Transverse colon (tissue), 4 donors: ENCODE data around the gene IL1R1. TPM values are rescaled to one million over a fixed set of nuclear protein-coding genes. Genes with fewer than 3 reads are reported as not detected.

Source experiments
- DNase-seq: peaks from one replicate; pipeline ENCODE4 v3.0.0-alpha.2; 2019
- H3K27ac ChIP-seq, 4 donors: fragments of 200-600 bp; sonication (generic); 2 replicates each; pipeline ENCODE4 v1.5.1; 2016 to 2018; ENCODE audit warnings: inconsistent platforms in 4 of 4
- H3K27me3 ChIP-seq: fragments of 200-600 bp; sonication (generic); 2 replicates; pipeline ENCODE4 v1.5.1; 2017; ENCODE audit warnings: inconsistent platforms
- H3K36me3 ChIP-seq, 4 donors: fragments of 200-600 bp; sonication (generic); 2 replicates each; pipeline ENCODE4 v1.5.1; 2017 to 2019; ENCODE audit warnings: inconsistent platforms in 4 of 4
- H3K4me1 ChIP-seq, 4 donors: fragments of 200-600 bp; sonication (generic); 2 replicates each; pipeline ENCODE4 v1.5.1; 2017 to 2020; ENCODE audit warnings: inconsistent platforms in 4 of 4
- H3K4me3 ChIP-seq, 4 donors: fragments of 200-600 bp; sonication (generic); 1 replicate in 1 of 4; 2 replicates in 3 of 4; pipeline versions ENCODE4 v1.5.1 to v1.6.1; 2017 to 2019; ENCODE audit warnings: inconsistent platforms in 4 of 4
- H3K9me3 ChIP-seq, 2 donors: fragments of 200-600 bp; sonication (generic); 2 replicates each; pipeline ENCODE4 v1.5.1; 2017 to 2019; ENCODE audit warnings: inconsistent platforms in 2 of 2
- CTCF ChIP-seq, 5 experiments: fragments of 200-600 bp in 3 of 5; fragments of 450-650 bp in 2 of 5; sonication (generic) in 3 of 5; IDR thresholded peaks; 1 replicate in 2 of 5; 2 replicates in 3 of 5; pipeline ENCODE4 v1.5.1; 2016 to 2017; ENCODE audit warnings: antibody characterized with exemption in 5 of 5, inconsistent platforms in 3 of 5, mild to moderate bottlenecking in 2 of 5, moderate library complexity in 1 of 5
- EP300 ChIP-seq: sonication (generic); formaldehyde crosslinking; IDR thresholded peaks from one replicate; pipeline ENCODE4 v1.6.1; 2017; ENCODE audit warnings: antibody characterized with exemption, low read depth
- POLR2A ChIP-seq: fragments of 450-650 bp; IDR thresholded peaks from one replicate; pipeline ENCODE4 v1.6.1; 2016; ENCODE audit warnings: antibody characterized with exemption, mild to moderate bottlenecking, moderate library complexity
- POLR2AphosphoS5 ChIP-seq, 3 donors: sonication (generic); formaldehyde crosslinking; IDR thresholded peaks; one replicate each; pipeline ENCODE4 v1.6.1; 2016; ENCODE audit warnings: antibody characterized with exemption in 3 of 3
- WGBS, 2 donors: methylation state at CpG; one replicate each; pipeline ENCODE4 v1.1.5; 2018; ENCODE audit warnings: low coverage in 1 of 2; 5-methylcytosine and 5-hydroxymethylcytosine counted together
- in situ Hi-C, 4 donors: fragments of 200-750 bp; cut with MboI; loops; one replicate each; pipeline versions ENCODE4 v1.15.0 to v1.15.1; 2017; ENCODE audit warnings: low sequenced_read_pairs in 3 of 4, low pct_ligation_motif_present in 1 of 4, low pct_unique_long_range_greater_than_20kb in 1 of 4
- intact Hi-C: fragments of 100-400 bp; cut with DNase I; formaldehyde crosslinking; loops from one replicate; pipeline ENCODE4 v1.15.1; 2023; ENCODE audit warnings: low total_unique reads
- total RNA-seq, 4 donors: library from RNA; depleted of rRNA; stranded (reverse); fragments of >200 nt; gene quantifications; one replicate each; pipeline ENCODE4 v1.1.0, GENCODE V29; 2016

Gene IL1R1
- total RNA-seq, 4 donors from 2014 or later, result 20.2 to 58.0 (median 36.2) TPM

- Histone ChIP-seq H3K27me3 (no peaks in the 10 kb centered on the region), H3K9me3 (no peaks in the 10 kb centered on the region), H3K4me3 (no peak overlapping the region), H3K36me3 (no peaks in the 10 kb centered on the region), H3K4me1 (peaks cover 0 to 38% (median 25%) of the 10 kb centered on the region in 4 donors), H3K27ac (no peak overlapping the region)
- 55 to 86% methylated on average over 1 to 5 of the region's 5 CpGs for WGBS, 2 donors
- in situ Hi-C loops, result no loop called here
- intact Hi-C loops, result no loop called here
- DNase-seq, result no peak
- TF ChIP-seq EP300, result no peak
- TF ChIP-seq CTCF (IDR thresholded peaks at IDR 0.05), result no peak
- no peak for TF ChIP-seq POLR2AphosphoS5 (IDR thresholded peaks at IDR 0.05)
- no peak for TF ChIP-seq POLR2A
Observed at GRCh38 chr2:102110171-102110570, 32.4 kb upstream of the IL1R1 start.

GRCh38 chr2:102110596-102111334, 31.8 kb upstream of the IL1R1 start:
- Histone ChIP-seq H3K4me3 (no peak overlapping the region), H3K27me3 (no peaks in the 10 kb centered on the region), H3K27ac (no peak overlapping the region), H3K4me1 (peaks cover 0 to 32% (median 22%) of the 10 kb centered on the region in 4 donors), H3K9me3 (no peaks in the 10 kb centered on the region), H3K36me3 (no peaks in the 10 kb centered on the region)
- no peak for DNase-seq
- 80 to 97% methylated on average over 6 to 13 of the region's 13 CpGs for WGBS, 2 donors
- TF ChIP-seq POLR2A, result no peak
- TF ChIP-seq POLR2AphosphoS5 (IDR thresholded peaks at IDR 0.05), result no peak
- TF ChIP-seq EP300, result no peak
- TF ChIP-seq CTCF (IDR thresholded peaks at IDR 0.05), result no peak
- in situ Hi-C loops, result no loop called here
- intact Hi-C loops, result no loop called here

GRCh38 chr2:102111823-102112222, 30.7 kb upstream of the IL1R1 start:
- in situ Hi-C loops (no loop called here), intact Hi-C loops (no loop called here)
- DNase-seq, result no peak
- WGBS, 2 donors, result 67 to 80% methylated on average over 1 to 2 of the region's 2 CpGs
- Histone ChIP-seq H3K4me1 (peaks cover 0 to 21% (median 13%) of the 10 kb centered on the region in 4 donors), H3K27me3 (no peaks in the 10 kb centered on the region), H3K27ac (no peak overlapping the region), H3K36me3 (no peaks in the 10 kb centered on the region), H3K9me3 (no peaks in the 10 kb centered on the region), H3K4me3 (no peak overlapping the region)
- TF ChIP-seq POLR2A (no peak), EP300 (no peak), POLR2AphosphoS5 (IDR thresholded peaks at IDR 0.05) (no peak), CTCF (IDR thresholded peaks at IDR 0.05) (no peak)

GRCh38 chr2:102112271-102112670, 30.3 kb upstream of the IL1R1 start:
- intact Hi-C loops (no loop called here), in situ Hi-C loops (no loop called here)
- Histone ChIP-seq H3K27ac (no peak overlapping the region), H3K36me3 (no peaks in the 10 kb centered on the region), H3K27me3 (no peaks in the 10 kb centered on the region), H3K4me1 (peaks cover 0 to 20% (median 12%) of the 10 kb centered on the region in 4 donors), H3K9me3 (no peaks in the 10 kb centered on the region), H3K4me3 (no peak overlapping the region)
- DNase-seq, result no peak
- WGBS, 2 donors, result 50% methylated on average over 1 of the region's 1 CpG; no CpG with 5 or more reads in 1 of the 2 donors
- TF ChIP-seq POLR2AphosphoS5 (IDR thresholded peaks at IDR 0.05), result no peak
- TF ChIP-seq POLR2A, result no peak
- no peak for TF ChIP-seq CTCF (IDR thresholded peaks at IDR 0.05)
- TF ChIP-seq EP300, result no peak
